Effector memory CD4-positive, alpha-beta T cell (primary cell): ENCODE data around the gene ZMIZ1.

ENCODE experiments used
- DNase-seq, 3 donors: peaks; one replicate each; pipeline ENCODE4 v3.0.0-alpha.2; 2020
- H3K27ac ChIP-seq: 2 replicates; pipeline ENCODE4 v1.7.0; 2013; ENCODE audit warnings: mild to moderate bottlenecking, low read length, moderate library complexity; ENCODE audit not compliant: insufficient read depth, poor library complexity, severe bottlenecking
- H3K27me3 ChIP-seq: replicated peaks from 2 replicates; pipeline ENCODE4 v1.7.0; 2013; ENCODE audit warnings: mild to moderate bottlenecking, low read length; ENCODE audit not compliant: insufficient read depth, control insufficient read depth, poor library complexity, severe bottlenecking
- H3K36me3 ChIP-seq: 2 replicates; pipeline ENCODE4 v1.7.0; 2013; ENCODE audit warnings: mild to moderate bottlenecking, low read length, moderate library complexity; ENCODE audit not compliant: control insufficient read depth, insufficient read depth
- H3K4me1 ChIP-seq: 2 replicates; pipeline ENCODE4 v1.7.0; 2013; ENCODE audit warnings: low read length, mild to moderate bottlenecking; ENCODE audit not compliant: control insufficient read depth, insufficient read depth, poor library complexity, severe bottlenecking
- H3K4me3 ChIP-seq: 2 replicates; pipeline ENCODE4 v1.7.0; 2013; ENCODE audit warnings: low read length, low read depth, mild to moderate bottlenecking; ENCODE audit not compliant: insufficient read depth, poor library complexity, severe bottlenecking
- H3K9me3 ChIP-seq: 2 replicates; pipeline ENCODE4 v1.7.0; 2013; ENCODE audit warnings: mild to moderate bottlenecking, low read length, moderate library complexity; ENCODE audit not compliant: control insufficient read depth

The ZMIZ1 gene

GRCh38 chr10:79215531-79215930 is 146.8 kb downstream of the ZMIZ1 start:
- Histone ChIP-seq H3K4me3 (no peak overlapping the region), H3K27me3 (no peaks in the 10 kb centered on the region), H3K4me1 (no peaks in the 10 kb centered on the region), H3K9me3 (no peaks in the 10 kb centered on the region), H3K36me3 (peaks cover 25% of the 10 kb centered on the region), H3K27ac (no peak overlapping the region)
- no peak for DNase-seq

DNA sequence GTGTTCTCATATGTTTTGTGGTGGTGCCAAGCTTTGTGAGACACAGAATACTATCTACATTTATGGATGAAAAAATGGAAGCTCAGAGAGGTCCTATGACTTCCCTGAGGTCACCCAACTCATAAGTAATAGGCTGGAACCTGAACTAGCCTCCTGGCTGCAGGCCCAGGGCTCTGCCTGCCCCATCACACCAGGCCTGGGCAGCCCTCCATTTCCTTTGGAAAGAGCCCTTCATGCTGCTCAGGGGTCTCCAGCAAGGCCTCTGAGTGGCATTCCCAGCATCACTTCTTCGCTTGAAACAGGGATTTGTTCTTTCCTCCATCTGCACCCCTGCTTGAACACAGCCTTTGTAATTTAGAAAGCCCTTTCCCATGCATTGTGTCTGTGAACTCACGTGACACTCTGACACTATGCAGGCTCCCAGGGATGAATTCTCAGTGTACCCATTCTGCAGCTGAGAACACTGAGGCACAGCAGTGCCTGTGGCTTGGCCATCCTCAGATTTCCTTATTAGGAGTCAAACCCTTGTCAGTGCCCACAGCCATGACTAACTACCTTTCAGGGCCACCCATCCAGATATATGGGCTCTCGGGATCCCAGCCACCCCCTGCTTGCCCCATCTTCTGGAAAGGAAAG is 150.7 kb downstream of the ZMIZ1 start:
- no peak for DNase-seq
- Histone ChIP-seq H3K27me3 (no peaks in the 10 kb centered on the region), H3K36me3 (peaks cover 17% of the 10 kb centered on the region), H3K9me3 (no peaks in the 10 kb centered on the region), H3K4me3 (no peak overlapping the region), H3K4me1 (no peaks in the 10 kb centered on the region), H3K27ac (no peak overlapping the region)

GRCh38 chr10:79220307-79220706 is 151.5 kb downstream of the ZMIZ1 start:
- no peaks in the 10 kb centered on the region for H3K4me1 ChIP-seq
- H3K4me3 ChIP-seq: no peak overlapping the region
- DNase-seq: no peak
- H3K9me3 ChIP-seq: no peaks in the 10 kb centered on the region
- H3K27ac ChIP-seq: no peak overlapping the region
- H3K27me3 ChIP-seq: no peaks in the 10 kb centered on the region
- H3K36me3 ChIP-seq: peaks cover 17% of the 10 kb centered on the region

GRCh38 chr10:79221110-79222051 is 152.6 kb downstream of the ZMIZ1 start:
- no peak for DNase-seq
- H3K4me1 ChIP-seq: no peaks in the 10 kb centered on the region
- H3K27me3 ChIP-seq: no peaks in the 10 kb centered on the region
- no peak overlapping the region for H3K27ac ChIP-seq
- peaks cover 8% of the 10 kb centered on the region for H3K36me3 ChIP-seq
- H3K9me3 ChIP-seq: no peaks in the 10 kb centered on the region
- H3K4me3 ChIP-seq: no peak overlapping the region

- H3K4me3 ChIP-seq: no peak overlapping the region
- H3K27ac ChIP-seq: no peak overlapping the region
- H3K27me3 ChIP-seq: no peaks in the 10 kb centered on the region
- DNase-seq: no peak
- no peaks in the 10 kb centered on the region for H3K9me3 ChIP-seq
- no peaks in the 10 kb centered on the region for H3K4me1 ChIP-seq
- peaks cover 3% of the 10 kb centered on the region for H3K36me3 ChIP-seq
These were observed 153.4 kb downstream of the ZMIZ1 start for GRCh38 chr10:79222186-79222585.

GRCh38 chr10:79223091-79224048 is 154.6 kb downstream of the ZMIZ1 start:
- Histone ChIP-seq H3K9me3 (no peaks in the 10 kb centered on the region), H3K4me3 (no peak overlapping the region), H3K27ac (no peak overlapping the region), H3K4me1 (no peaks in the 10 kb centered on the region), H3K27me3 (no peaks in the 10 kb centered on the region), H3K36me3 (peaks cover 3% of the 10 kb centered on the region)
- no peak for DNase-seq

GRCh38 chr10:79224263-79224949 is 155.6 kb downstream of the ZMIZ1 start:
- no peak for DNase-seq
- H3K27me3 ChIP-seq: no peaks in the 10 kb centered on the region
- no peaks in the 10 kb centered on the region for H3K36me3 ChIP-seq
- no peaks in the 10 kb centered on the region for H3K9me3 ChIP-seq
- H3K4me1 ChIP-seq: no peaks in the 10 kb centered on the region
- no peak overlapping the region for H3K4me3 ChIP-seq
- no peak overlapping the region for H3K27ac ChIP-seq

DNA sequence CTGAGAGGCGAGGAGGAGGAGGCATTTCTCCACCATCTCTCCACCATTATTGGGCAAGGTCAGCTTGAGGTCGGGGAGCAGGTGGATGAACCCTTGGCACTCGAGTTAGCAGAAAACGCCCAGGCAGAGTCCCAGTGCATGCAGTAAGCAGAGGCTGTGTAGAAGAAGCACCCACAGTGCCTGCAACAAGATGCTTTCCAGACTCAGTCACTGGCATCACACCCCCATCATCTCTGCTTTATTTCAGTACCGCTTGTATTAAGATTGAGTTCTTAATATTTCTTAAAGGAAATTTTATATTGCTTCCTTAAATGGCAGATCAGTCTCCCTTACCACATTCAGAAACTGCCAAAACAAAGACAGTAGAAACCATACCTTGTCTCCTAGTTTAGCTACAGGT is 156.2 kb downstream of the ZMIZ1 start:
- Histone ChIP-seq H3K4me1 (no peaks in the 10 kb centered on the region), H3K27ac (no peak overlapping the region), H3K27me3 (no peaks in the 10 kb centered on the region), H3K36me3 (no peaks in the 10 kb centered on the region), H3K4me3 (no peak overlapping the region), H3K9me3 (no peaks in the 10 kb centered on the region)
- no peak for DNase-seq

DNA sequence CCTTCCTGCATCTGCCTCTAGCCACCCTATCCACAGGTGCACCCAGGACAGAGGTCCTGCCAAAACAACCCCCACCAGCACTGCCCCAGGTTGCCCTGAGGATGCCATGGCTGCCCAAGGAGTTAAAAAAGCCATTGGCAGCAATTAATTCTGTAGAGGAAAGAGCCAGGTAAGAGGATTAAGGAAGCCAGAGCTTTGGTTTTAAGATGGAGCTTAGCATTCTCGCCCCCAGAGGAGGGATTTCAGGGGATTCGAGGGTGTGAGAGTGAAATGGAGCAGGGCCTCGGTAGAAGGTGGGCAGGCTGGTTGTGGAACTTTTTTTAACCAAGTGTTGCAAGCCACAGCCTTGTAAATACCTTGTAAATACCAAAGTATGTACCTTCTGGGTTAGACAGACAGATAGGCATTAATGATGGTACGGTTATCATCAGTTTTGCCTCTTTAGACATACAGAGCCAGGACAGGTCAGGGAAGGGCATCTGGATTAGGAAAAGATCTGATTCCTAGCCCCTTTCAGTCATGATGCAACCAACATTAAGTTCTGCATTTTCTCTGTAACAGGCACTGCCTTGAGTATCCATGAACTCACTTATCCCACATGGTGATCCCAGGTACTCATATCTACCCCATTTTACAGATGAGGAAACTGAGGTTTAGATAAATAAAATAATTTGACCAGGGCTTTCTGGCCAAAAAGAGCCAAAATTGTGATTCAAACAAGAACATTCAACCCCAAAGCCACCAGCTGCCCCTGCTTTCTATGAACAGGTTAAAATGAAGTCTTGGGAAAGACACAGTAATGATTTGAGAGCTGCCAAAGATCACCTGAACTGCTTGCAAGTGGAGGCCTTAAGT is 157.9 kb downstream of the ZMIZ1 start:
- H3K36me3 ChIP-seq: no peaks in the 10 kb centered on the region
- no peaks in the 10 kb centered on the region for H3K4me1 ChIP-seq
- H3K27ac ChIP-seq: no peak overlapping the region
- DNase-seq: no peak
- no peak overlapping the region for H3K4me3 ChIP-seq
- no peaks in the 10 kb centered on the region for H3K9me3 ChIP-seq
- no peaks in the 10 kb centered on the region for H3K27me3 ChIP-seq
